ENCODE measurements around the gene FAM3C. TPM values are rescaled to one million over a fixed set of nuclear protein-coding genes. Genes with fewer than 3 reads are reported as not detected.

FAM3C gene
- total and polyA plus RNA-seq, 4 donors: 16.5 to 32.3 (median 22.5) TPM

DNA sequence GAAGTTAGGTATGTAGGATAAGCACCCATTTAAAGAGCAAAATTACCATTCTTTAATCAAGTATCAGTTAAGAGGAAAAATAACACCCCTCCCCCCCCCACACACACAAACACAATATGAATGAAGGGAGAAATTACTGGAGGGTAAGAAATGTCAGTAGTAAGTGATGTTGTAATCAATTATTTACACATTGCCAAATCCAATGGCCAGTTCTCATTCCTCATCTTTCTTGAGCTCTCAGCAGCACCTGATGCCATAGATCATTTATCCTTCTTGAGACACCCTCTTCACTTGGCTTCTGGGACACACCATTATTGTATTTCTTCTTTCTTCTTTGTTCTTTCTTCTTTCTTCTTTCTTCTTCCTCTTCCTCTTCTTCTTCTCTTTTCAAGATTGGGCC, 33.7 kb upstream of the FAM3C start:
- DNase-seq (ENCODE audit: low spot score): no peak
- Histone ChIP-seq H3K27me3 (ENCODE audit: control insufficient read depth in 4 of 4, insufficient read depth in 4 of 4, low read length in 3 of 4) (no peaks in the 10 kb centered on the region), H3K4me3 (ENCODE audit: low read depth in 1 of 3, low read length in 3 of 3) (no peak overlapping the region), H3K27ac (ENCODE audit: low read depth in 1 of 2, low read length in 2 of 2) (no peak overlapping the region), H3K9ac (ENCODE audit: low read depth in 1 of 2, low read length in 2 of 2) (no peak overlapping the region), H3K4me1 (ENCODE audit: control insufficient read depth in 4 of 4, insufficient read depth in 4 of 4, low read length in 3 of 4) (no peaks in the 10 kb centered on the region), H3K9me3 (ENCODE audit: control insufficient read depth in 4 of 4, low read length in 3 of 4) (no peaks in the 10 kb centered on the region), H3K36me3 (ENCODE audit: control insufficient read depth in 4 of 4, insufficient read depth in 3 of 4, low read depth in 1 of 4, low read length in 3 of 4) (no peaks in the 10 kb centered on the region)
- no peak for TF ChIP-seq FOXA2 (IDR thresholded peaks at IDR 0.05)
- no peak for TF ChIP-seq HNF4A (conservative IDR thresholded peaks at IDR 0.05)
- no peak for TF ChIP-seq HNF4G (IDR thresholded peaks at IDR 0.05)
- no peak for TF ChIP-seq SP1 (IDR thresholded peaks at IDR 0.05)
- TF ChIP-seq TAF1 (conservative IDR thresholded peaks at IDR 0.05): no peak
- TF ChIP-seq, protein P1, sequence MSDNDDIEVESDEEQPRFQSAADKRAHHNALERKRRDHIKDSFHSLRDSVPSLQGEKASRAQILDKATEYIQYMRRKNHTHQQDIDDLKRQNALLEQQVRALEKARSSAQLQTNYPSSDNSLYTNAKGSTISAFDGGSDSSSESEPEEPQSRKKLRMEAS (IDR thresholded peaks at IDR 0.05): no peak
- TF ChIP-seq, protein P2, sequence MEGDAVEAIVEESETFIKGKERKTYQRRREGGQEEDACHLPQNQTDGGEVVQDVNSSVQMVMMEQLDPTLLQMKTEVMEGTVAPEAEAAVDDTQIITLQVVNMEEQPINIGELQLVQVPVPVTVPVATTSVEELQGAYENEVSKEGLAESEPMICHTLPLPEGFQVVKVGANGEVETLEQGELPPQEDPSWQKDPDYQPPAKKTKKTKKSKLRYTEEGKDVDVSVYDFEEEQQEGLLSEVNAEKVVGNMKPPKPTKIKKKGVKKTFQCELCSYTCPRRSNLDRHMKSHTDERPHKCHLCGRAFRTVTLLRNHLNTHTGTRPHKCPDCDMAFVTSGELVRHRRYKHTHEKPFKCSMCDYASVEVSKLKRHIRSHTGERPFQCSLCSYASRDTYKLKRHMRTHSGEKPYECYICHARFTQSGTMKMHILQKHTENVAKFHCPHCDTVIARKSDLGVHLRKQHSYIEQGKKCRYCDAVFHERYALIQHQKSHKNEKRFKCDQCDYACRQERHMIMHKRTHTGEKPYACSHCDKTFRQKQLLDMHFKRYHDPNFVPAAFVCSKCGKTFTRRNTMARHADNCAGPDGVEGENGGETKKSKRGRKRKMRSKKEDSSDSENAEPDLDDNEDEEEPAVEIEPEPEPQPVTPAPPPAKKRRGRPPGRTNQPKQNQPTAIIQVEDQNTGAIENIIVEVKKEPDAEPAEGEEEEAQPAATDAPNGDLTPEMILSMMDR (IDR thresholded peaks at IDR 0.05; ENCODE audit: low read depth, low read length, missing input control): no peak
- TF ChIP-seq, protein P3, sequence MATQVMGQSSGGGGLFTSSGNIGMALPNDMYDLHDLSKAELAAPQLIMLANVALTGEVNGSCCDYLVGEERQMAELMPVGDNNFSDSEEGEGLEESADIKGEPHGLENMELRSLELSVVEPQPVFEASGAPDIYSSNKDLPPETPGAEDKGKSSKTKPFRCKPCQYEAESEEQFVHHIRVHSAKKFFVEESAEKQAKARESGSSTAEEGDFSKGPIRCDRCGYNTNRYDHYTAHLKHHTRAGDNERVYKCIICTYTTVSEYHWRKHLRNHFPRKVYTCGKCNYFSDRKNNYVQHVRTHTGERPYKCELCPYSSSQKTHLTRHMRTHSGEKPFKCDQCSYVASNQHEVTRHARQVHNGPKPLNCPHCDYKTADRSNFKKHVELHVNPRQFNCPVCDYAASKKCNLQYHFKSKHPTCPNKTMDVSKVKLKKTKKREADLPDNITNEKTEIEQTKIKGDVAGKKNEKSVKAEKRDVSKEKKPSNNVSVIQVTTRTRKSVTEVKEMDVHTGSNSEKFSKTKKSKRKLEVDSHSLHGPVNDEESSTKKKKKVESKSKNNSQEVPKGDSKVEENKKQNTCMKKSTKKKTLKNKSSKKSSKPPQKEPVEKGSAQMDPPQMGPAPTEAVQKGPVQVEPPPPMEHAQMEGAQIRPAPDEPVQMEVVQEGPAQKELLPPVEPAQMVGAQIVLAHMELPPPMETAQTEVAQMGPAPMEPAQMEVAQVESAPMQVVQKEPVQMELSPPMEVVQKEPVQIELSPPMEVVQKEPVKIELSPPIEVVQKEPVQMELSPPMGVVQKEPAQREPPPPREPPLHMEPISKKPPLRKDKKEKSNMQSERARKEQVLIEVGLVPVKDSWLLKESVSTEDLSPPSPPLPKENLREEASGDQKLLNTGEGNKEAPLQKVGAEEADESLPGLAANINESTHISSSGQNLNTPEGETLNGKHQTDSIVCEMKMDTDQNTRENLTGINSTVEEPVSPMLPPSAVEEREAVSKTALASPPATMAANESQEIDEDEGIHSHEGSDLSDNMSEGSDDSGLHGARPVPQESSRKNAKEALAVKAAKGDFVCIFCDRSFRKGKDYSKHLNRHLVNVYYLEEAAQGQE (IDR thresholded peaks at IDR 0.05): no peak
- TF ChIP-seq FOXA1 (IDR thresholded peaks at IDR 0.05): no peak
- no peak for TF ChIP-seq RAD21 (IDR thresholded peaks at IDR 0.05)
- TF ChIP-seq YY1 (IDR thresholded peaks at IDR 0.05): no peak
- TF ChIP-seq EGR1 (IDR thresholded peaks at IDR 0.05; ENCODE audit: low read depth in 2 of 2): no peak
- TF ChIP-seq GABPA (IDR thresholded peaks at IDR 0.05 in 1 of 2, conservative IDR thresholded peaks at IDR 0.05 in 1 of 2): no peak
- TF ChIP-seq, protein P4, sequence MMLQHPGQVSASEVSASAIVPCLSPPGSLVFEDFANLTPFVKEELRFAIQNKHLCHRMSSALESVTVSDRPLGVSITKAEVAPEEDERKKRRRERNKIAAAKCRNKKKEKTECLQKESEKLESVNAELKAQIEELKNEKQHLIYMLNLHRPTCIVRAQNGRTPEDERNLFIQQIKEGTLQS (IDR thresholded peaks at IDR 0.05): no peak
- TF ChIP-seq JUND (IDR thresholded peaks at IDR 0.05): no peak
- TF ChIP-seq, protein P5, sequence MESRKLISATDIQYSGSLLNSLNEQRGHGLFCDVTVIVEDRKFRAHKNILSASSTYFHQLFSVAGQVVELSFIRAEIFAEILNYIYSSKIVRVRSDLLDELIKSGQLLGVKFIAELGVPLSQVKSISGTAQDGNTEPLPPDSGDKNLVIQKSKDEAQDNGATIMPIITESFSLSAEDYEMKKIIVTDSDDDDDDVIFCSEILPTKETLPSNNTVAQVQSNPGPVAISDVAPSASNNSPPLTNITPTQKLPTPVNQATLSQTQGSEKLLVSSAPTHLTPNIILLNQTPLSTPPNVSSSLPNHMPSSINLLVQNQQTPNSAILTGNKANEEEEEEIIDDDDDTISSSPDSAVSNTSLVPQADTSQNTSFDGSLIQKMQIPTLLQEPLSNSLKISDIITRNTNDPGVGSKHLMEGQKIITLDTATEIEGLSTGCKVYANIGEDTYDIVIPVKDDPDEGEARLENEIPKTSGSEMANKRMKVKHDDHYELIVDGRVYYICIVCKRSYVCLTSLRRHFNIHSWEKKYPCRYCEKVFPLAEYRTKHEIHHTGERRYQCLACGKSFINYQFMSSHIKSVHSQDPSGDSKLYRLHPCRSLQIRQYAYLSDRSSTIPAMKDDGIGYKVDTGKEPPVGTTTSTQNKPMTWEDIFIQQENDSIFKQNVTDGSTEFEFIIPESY (IDR thresholded peaks at IDR 0.05): no peak
- no peak for TF ChIP-seq RXRA (IDR thresholded peaks at IDR 0.05)
- TF ChIP-seq NR2F2 (IDR thresholded peaks at IDR 0.05): no peak
